ENCODE data around the gene CEP170B.
"Not testable (repeated sequence)": the region's sequence is repeated elsewhere in the genome, so short reads cannot be mapped to it uniquely, and the experiment has no call there.

The CEP170B gene

GRCh38 chr14:104879983-104880565 lies 15.0 kb downstream of the CEP170B start:
- no peak for DNase-seq

- DNase-seq = no peak
Observed at GRCh38 chr14:104880584-104881210, 15.6 kb downstream of the CEP170B start.

GRCh38 chr14:104881369-104881979 lies 16.4 kb downstream of the CEP170B start:
- no peak for DNase-seq

- DNase-seq = no peak
Observed at GRCh38 chr14:104882325-104882973, 17.4 kb downstream of the CEP170B start.

GRCh38 chr14:104882991-104883660 lies 18.1 kb downstream of the CEP170B start:
- no peak for DNase-seq

GRCh38 chr14:104883681-104884361 lies 18.8 kb downstream of the CEP170B start:
- DNase-seq = no peak

GRCh38 chr14:104884381-104884780 lies 19.3 kb downstream of the CEP170B start:
- DNase-seq = not testable (repeated sequence)

- DNase-seq = no peak
Observed at GRCh38 chr14:104885031-104885972, 20.2 kb downstream of the CEP170B start.

GRCh38 chr14:104885973-104886689 lies 21.1 kb downstream of the CEP170B start:
- DNase-seq = no peak

- DNase-seq = no peak
Observed at GRCh38 chr14:104886690-104887622, 21.9 kb downstream of the CEP170B start.

- DNase-seq = no peak
Observed at GRCh38 chr14:104887623-104888488, 22.8 kb downstream of the CEP170B start.

GRCh38 chr14:104888489-104889374 lies 23.7 kb downstream of the CEP170B start:
- DNase-seq = no peak

GRCh38 chr14:104889375-104889757 lies 24.3 kb downstream of the CEP170B start:
- DNase-seq = no peak

- not testable (repeated sequence) for DNase-seq
Observed at GRCh38 chr14:104890292-104890691, 25.2 kb downstream of the CEP170B start.

- DNase-seq = no peak
Observed at GRCh38 chr14:104891121-104891551, 26.1 kb downstream of the CEP170B start.

- DNase-seq = no peak
Observed at GRCh38 chr14:104891664-104892530, 26.8 kb downstream of the CEP170B start.
